Keratinocyte (primary cell): ENCODE measurements around the gene ACTMAP. TPM values are rescaled to one million over a fixed set of nuclear protein-coding genes. Genes with fewer than 3 reads are reported as not detected.

Source experiments
- DNase-seq: peaks from one replicate; pipeline ENCODE4 v3.0.0-alpha.2; 2011; ENCODE audit warnings: low read depth, missing footprints, low spot score
- FAIRE-seq: peaks from 2 replicates; lab custom pipeline; 2011; peaks lifted over from hg19 to GRCh38; lab: Jason Lieb, UNC
- H2AFZ ChIP-seq: 2 replicates; pipeline ENCODE4 v1.6.0; 2012; ENCODE audit warnings: low read length, control low read depth, inconsistent platforms; ENCODE audit not compliant: control insufficient read depth
- H3K27ac ChIP-seq: 2 replicates; pipeline ENCODE4 v1.5.1; 2011; ENCODE audit warnings: low read length; ENCODE audit not compliant: control insufficient read depth, insufficient read depth
- H3K27me3 ChIP-seq: 3 replicates; pipeline ENCODE4 v1.6.0; 2011; ENCODE audit warnings: low read length; ENCODE audit not compliant: control insufficient read depth, insufficient read depth; ENCODE audit errors: extremely low read depth
- H3K36me3 ChIP-seq, 2 experiments: 2 replicates in 1 of 2; 3 replicates in 1 of 2; pipeline ENCODE4 v1.5.1; 2011; ENCODE audit warnings: low read length in 2 of 2, mild to moderate bottlenecking in 1 of 2; ENCODE audit not compliant: control insufficient read depth in 2 of 2, insufficient read depth in 2 of 2; ENCODE audit errors: extremely low read depth in 1 of 2
- H3K4me1 ChIP-seq: 3 replicates; pipeline ENCODE4 v1.5.1; 2011; ENCODE audit warnings: low read length; ENCODE audit not compliant: control insufficient read depth, insufficient read depth; ENCODE audit errors: extremely low read depth
- H3K4me2 ChIP-seq: 3 replicates; pipeline ENCODE4 v1.6.0; 2011; ENCODE audit warnings: low read depth, low read length; ENCODE audit not compliant: control insufficient read depth, insufficient read depth; ENCODE audit errors: extremely low read depth
- H3K4me3 ChIP-seq, 3 experiments: fragments of 200-600 bp in 1 of 3; sonication (generic) in 1 of 3; 2 replicates in 2 of 3; 3 replicates in 1 of 3; pipeline ENCODE4 v1.5.1; 2011 to 2016; ENCODE audit warnings: low read length in 3 of 3, mild to moderate bottlenecking in 3 of 3, control low read depth in 2 of 3, inconsistent platforms in 1 of 3, low read depth in 1 of 3, mixed read lengths in 1 of 3, mixed run types in 1 of 3, moderate library complexity in 1 of 3; ENCODE audit not compliant: control insufficient read depth in 2 of 3, insufficient read depth in 2 of 3; ENCODE audit errors: extremely low read depth in 1 of 3
- H3K79me2 ChIP-seq: 2 replicates; pipeline ENCODE4 v1.6.0; 2012; ENCODE audit warnings: low read length; ENCODE audit not compliant: control insufficient read depth, insufficient read depth
- H3K9ac ChIP-seq: 3 replicates; pipeline ENCODE4 v1.6.0; 2011; ENCODE audit warnings: low read length; ENCODE audit not compliant: control insufficient read depth, insufficient read depth; ENCODE audit errors: extremely low read depth
- H3K9me1 ChIP-seq: 3 replicates; pipeline ENCODE4 v1.6.0; 2011; ENCODE audit warnings: low read length; ENCODE audit not compliant: control insufficient read depth, insufficient read depth; ENCODE audit errors: extremely low read depth
- H3K9me3 ChIP-seq: 2 replicates; pipeline ENCODE4 v1.5.1; 2012; ENCODE audit warnings: low read depth, low read length; ENCODE audit not compliant: control insufficient read depth
- H4K20me1 ChIP-seq: 3 replicates; pipeline ENCODE4 v1.6.0; 2011; ENCODE audit warnings: low read length; ENCODE audit not compliant: control insufficient read depth, insufficient read depth; ENCODE audit errors: extremely low read depth
- EZH2 ChIP-seq: IDR thresholded peaks from one replicate; pipeline ENCODE4 v1.6.1; 2012; ENCODE audit warnings: inconsistent platforms, mild to moderate bottlenecking, low read length, moderate library complexity
- dilution Hi-C: fragments of 300-500 bp; cut with MboI; formaldehyde crosslinking; loops from one replicate; pipeline ENCODE4 v1.7.0; 2020; ENCODE audit warnings: low sequenced_read_pairs; ENCODE audit not compliant: extremely low pct_ligation_motif_present
- polyA plus RNA-seq, 5 experiments: library from polyadenylated mRNA; depleted of rRNA in 3 of 5; stranded (reverse) in 3 of 5; stranded (forward) in 1 of 5; unstranded in 1 of 5; fragments of >200 nt; gene quantifications; 1 replicate in 1 of 5; 2 replicates in 3 of 5; 3 replicates in 1 of 5; pipeline versions ENCODE4 v1.2.1 to v1.2.3, GENCODE V29; 2011 to 2012; ENCODE audit warnings: missing spikeins in 2 of 5, low read depth in 1 of 5, low replicate concordance in 1 of 5
- TF ChIP-seq, protein P1 (sequence below), 3 experiments: IDR thresholded peaks in 1 of 3; conservative IDR thresholded peaks in 1 of 3; optimal IDR thresholded peaks in 1 of 3; 2 replicates in 2 of 3; 3 replicates in 1 of 3; pipeline versions ENCODE3 to v1.5.1; 2011; ENCODE audit warnings: low read length in 3 of 3, mild to moderate bottlenecking in 3 of 3, moderate library complexity in 2 of 3, control low read depth in 1 of 3, inconsistent platforms in 1 of 3; ENCODE audit not compliant: insufficient read depth in 2 of 3; ENCODE audit errors: extremely low read depth in 1 of 3

Gene ACTMAP
- polyA plus RNA-seq, 1 donor (not counting 4 experiments of a cell fraction or from before 2014, with no cell fraction given) = 1.4 TPM

DNA sequence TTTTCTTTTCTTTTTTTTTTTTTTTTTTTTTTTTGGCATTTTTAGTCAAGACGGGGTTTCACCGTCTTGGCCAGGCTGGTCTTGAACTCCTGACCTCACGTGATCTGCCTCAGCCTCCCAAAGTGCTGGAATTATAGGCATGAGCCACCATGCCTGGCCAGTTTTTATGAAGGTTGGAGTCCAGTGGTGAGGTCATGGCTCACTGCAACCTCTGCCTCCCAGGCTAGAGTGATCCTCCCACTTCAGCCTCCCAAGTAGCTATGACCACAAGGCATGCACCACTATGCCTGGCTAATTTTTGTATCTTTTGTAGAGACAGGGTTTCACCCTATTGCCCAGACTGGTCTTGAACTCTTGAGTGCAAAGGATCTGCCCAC, 5.0 kb upstream of the ACTMAP start:
- no peaks in the 10 kb centered on the region for H3K27me3 ChIP-seq
- no peak overlapping the region for H3K4me2 ChIP-seq
- dilution Hi-C loops = no loop called here
- no peak overlapping the region for H3K4me3 ChIP-seq
- peaks cover 80% of the 10 kb centered on the region for H3K79me2 ChIP-seq
- H4K20me1 ChIP-seq = peaks cover 19% of the 10 kb centered on the region
- H3K4me1 ChIP-seq = peaks cover 33% of the 10 kb centered on the region
- no peaks in the 10 kb centered on the region for H3K9me3 ChIP-seq
- H2AFZ ChIP-seq = no peak overlapping the region
- TF ChIP-seq, protein P1, sequence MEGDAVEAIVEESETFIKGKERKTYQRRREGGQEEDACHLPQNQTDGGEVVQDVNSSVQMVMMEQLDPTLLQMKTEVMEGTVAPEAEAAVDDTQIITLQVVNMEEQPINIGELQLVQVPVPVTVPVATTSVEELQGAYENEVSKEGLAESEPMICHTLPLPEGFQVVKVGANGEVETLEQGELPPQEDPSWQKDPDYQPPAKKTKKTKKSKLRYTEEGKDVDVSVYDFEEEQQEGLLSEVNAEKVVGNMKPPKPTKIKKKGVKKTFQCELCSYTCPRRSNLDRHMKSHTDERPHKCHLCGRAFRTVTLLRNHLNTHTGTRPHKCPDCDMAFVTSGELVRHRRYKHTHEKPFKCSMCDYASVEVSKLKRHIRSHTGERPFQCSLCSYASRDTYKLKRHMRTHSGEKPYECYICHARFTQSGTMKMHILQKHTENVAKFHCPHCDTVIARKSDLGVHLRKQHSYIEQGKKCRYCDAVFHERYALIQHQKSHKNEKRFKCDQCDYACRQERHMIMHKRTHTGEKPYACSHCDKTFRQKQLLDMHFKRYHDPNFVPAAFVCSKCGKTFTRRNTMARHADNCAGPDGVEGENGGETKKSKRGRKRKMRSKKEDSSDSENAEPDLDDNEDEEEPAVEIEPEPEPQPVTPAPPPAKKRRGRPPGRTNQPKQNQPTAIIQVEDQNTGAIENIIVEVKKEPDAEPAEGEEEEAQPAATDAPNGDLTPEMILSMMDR (optimal IDR thresholded peaks at IDR 0.05 in 1 of 3, IDR thresholded peaks at IDR 0.05 in 1 of 3, conservative IDR thresholded peaks at IDR 0.05 in 1 of 3; ENCODE audit: extremely low read depth in 1 of 3, insufficient read depth in 2 of 3, low read length in 3 of 3) = no peak
- no peak for TF ChIP-seq EZH2
- peaks cover 9% of the 10 kb centered on the region for H3K9me1 ChIP-seq
- no peak for FAIRE-seq
- peaks cover 22 to 53% of the 10 kb centered on the region in 2 experiments for H3K36me3 ChIP-seq
- H3K27ac ChIP-seq = no peak overlapping the region
- no peak overlapping the region for H3K9ac ChIP-seq
- DNase-seq = no peak

DNA sequence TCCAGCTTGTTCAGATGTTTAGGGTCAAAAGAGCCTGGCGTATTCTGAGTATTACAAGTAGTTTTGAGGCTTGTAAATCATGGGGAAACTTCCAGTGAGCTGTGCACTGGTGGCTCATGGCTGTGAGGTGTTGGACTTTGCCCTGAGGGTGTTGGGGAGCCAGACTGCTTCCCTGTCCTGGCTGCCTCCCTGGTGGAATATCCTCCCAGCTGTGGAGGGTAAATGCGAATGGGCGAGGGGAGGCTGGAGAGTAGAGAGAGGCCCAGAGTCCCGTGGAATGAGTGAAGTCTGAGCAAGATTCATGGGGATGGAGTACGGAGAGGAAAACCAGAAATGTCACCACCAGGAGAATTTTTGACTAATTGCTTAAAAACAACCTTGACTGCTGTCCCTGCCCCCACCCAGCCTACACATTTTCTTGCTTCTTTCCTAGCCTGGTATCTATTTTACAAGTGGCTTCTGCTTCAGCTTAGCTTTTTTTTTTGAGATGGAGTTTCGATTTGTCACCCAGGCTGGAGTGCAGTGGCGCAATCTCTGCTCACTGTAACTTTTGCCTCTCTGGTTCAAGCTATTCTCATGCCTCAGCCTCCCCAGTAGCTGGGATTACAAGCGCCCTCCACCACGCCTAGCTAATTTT, 4.5 kb upstream of the ACTMAP start:
- FAIRE-seq (no peak), DNase-seq (no peak)
- H3K9ac ChIP-seq = peak overlapping the region; percentile 13
- H3K4me2 ChIP-seq = peak overlapping the region; percentile 41
- peaks cover 19% of the 10 kb centered on the region for H4K20me1 ChIP-seq
- peaks cover 20 to 50% of the 10 kb centered on the region in 2 experiments for H3K36me3 ChIP-seq
- no peak overlapping the region for H2AFZ ChIP-seq
- no peak overlapping the region for H3K4me3 ChIP-seq
- no peaks in the 10 kb centered on the region for H3K27me3 ChIP-seq
- peaks cover 9% of the 10 kb centered on the region for H3K9me1 ChIP-seq
- no peaks in the 10 kb centered on the region for H3K9me3 ChIP-seq
- dilution Hi-C loops = no loop called here
- peaks cover 77% of the 10 kb centered on the region for H3K79me2 ChIP-seq
- H3K4me1 ChIP-seq = peaks cover 34% of the 10 kb centered on the region
- TF ChIP-seq, protein P1 (optimal IDR thresholded peaks at IDR 0.05 in 1 of 3, IDR thresholded peaks at IDR 0.05 in 1 of 3, conservative IDR thresholded peaks at IDR 0.05 in 1 of 3; ENCODE audit: extremely low read depth in 1 of 3, insufficient read depth in 2 of 3, low read length in 3 of 3) = no peak
- no peak for TF ChIP-seq EZH2
- H3K27ac ChIP-seq = peak overlapping the region; percentile 36
